ENCODE data around the gene EXT2.

The EXT2 gene

DNA sequence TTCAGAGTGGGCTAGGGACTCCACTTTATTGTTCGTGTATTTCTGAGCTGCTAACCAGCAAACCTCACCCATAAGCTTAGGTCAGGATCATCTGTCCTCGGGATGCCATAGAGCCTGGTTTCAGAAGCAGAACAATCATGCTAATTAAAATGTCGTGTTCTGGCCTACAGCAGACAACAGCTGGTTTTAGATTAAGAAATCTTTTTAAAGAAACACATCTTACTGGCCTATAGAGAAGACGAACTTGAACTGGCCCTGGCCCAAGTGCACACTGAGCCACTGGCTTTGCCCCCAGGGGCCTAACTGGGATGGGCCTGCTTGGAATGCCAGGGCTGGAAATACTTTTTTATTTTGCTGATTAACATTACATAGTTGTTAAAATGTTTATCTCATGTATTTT lies 151.2 kb downstream of the EXT2 start:
- Histone ChIP-seq H3K9me3 (ENCODE audit: control insufficient read depth, low read length) (no peaks in the 10 kb centered on the region), H3K36me3 (ENCODE audit: control insufficient read depth, insufficient read depth, low read length) (no peaks in the 10 kb centered on the region), H3K27me3 (ENCODE audit: control insufficient read depth, insufficient read depth, low read length, poor library complexity, severe bottlenecking) (no peaks in the 10 kb centered on the region), H3K4me1 (ENCODE audit: control insufficient read depth, insufficient read depth, low read length) (peaks cover 40% of the 10 kb centered on the region), H3K27ac (ENCODE audit: insufficient read depth, low read depth, low read length, poor library complexity, severe bottlenecking) (no peak overlapping the region), H3K4me3 (ENCODE audit: insufficient read depth, low read depth, low read length) (no peak overlapping the region)
- WGBS, 2 experiments, result 82 to 93% methylated on average over 4 of the region's 4 CpGs

DNA sequence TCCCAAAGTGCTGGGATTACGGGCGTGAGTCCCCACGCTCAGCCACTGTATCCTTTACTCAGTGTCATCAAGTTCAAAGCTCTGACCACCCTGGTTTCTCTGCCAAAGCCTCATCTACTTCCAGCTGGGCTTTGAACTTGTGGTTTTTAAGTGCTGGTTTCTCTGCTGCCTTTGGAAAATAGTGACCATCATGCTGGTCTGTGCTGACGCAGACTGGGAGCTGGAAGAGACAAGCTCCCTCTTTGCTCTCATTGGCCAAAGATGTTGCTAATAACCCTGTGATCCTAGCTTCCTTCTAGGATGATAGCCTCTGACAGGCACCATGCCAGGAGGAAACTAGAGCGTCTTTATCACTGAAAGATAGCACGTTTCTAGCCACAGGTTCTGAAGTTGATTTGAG lies 152.0 kb downstream of the EXT2 start:
- Histone ChIP-seq H3K36me3 (ENCODE audit: control insufficient read depth, insufficient read depth, low read length) (no peaks in the 10 kb centered on the region), H3K4me1 (ENCODE audit: control insufficient read depth, insufficient read depth, low read length) (peaks cover 32% of the 10 kb centered on the region), H3K27me3 (ENCODE audit: control insufficient read depth, insufficient read depth, low read length, poor library complexity, severe bottlenecking) (no peaks in the 10 kb centered on the region), H3K4me3 (ENCODE audit: insufficient read depth, low read depth, low read length) (no peak overlapping the region), H3K27ac (ENCODE audit: insufficient read depth, low read depth, low read length, poor library complexity, severe bottlenecking) (no peak overlapping the region), H3K9me3 (ENCODE audit: control insufficient read depth, low read length) (peaks cover 3% of the 10 kb centered on the region)
- 79 to 80% methylated on average over 6 of the region's 6 CpGs for WGBS, 2 experiments

DNA sequence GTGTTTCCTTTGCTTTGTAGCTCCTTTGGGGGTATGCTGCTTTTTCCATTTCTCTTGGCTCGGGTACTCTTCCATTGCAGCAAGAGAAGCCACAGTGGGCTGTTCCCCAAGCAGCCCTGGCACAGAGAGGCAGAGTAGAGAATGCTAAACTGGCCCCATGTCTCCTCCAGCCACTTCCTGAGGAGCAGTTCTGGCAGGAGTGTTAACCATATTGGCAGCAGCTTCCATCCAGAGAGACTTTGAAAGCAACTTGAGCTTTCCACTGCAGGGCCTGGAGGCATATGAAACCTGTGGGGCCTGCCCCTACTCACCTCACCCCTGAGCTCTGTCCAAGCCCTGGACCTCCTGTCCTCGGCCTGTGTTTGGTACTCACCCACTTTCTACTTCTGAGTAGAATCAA lies 152.6 kb downstream of the EXT2 start:
- WGBS, 2 experiments, result 90 to 95% methylated on average over 2 of the region's 2 CpGs
- Histone ChIP-seq H3K4me1 (ENCODE audit: control insufficient read depth, insufficient read depth, low read length) (peaks cover 26% of the 10 kb centered on the region), H3K27me3 (ENCODE audit: control insufficient read depth, insufficient read depth, low read length, poor library complexity, severe bottlenecking) (no peaks in the 10 kb centered on the region), H3K27ac (ENCODE audit: insufficient read depth, low read depth, low read length, poor library complexity, severe bottlenecking) (no peak overlapping the region), H3K9me3 (ENCODE audit: control insufficient read depth, low read length) (peaks cover 3% of the 10 kb centered on the region), H3K36me3 (ENCODE audit: control insufficient read depth, insufficient read depth, low read length) (no peaks in the 10 kb centered on the region), H3K4me3 (ENCODE audit: insufficient read depth, low read depth, low read length) (no peak overlapping the region)

DNA sequence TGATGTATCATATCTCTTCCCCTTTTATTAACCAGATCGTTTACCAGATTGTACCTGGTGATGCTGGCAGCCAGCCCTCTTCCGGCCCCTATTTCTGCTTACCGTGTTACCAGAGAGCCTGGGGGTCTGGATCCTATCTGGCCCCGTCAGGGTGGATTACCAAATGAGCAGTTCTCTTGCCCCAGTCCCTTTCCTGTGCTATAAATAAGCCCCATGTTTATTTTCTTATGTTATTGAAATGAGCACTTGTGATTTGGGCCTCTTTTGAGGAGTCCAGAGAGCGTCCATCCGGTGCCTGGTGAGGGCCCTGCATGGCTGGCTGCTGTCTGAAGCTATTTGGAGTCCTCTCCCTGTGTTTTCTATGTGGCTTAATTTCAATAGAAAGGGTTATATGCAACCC lies 154.9 kb downstream of the EXT2 start:
- Histone ChIP-seq H3K27me3 (ENCODE audit: control insufficient read depth, insufficient read depth, low read length, poor library complexity, severe bottlenecking) (no peaks in the 10 kb centered on the region), H3K4me3 (ENCODE audit: insufficient read depth, low read depth, low read length) (no peak overlapping the region), H3K27ac (ENCODE audit: insufficient read depth, low read depth, low read length, poor library complexity, severe bottlenecking) (no peak overlapping the region), H3K36me3 (ENCODE audit: control insufficient read depth, insufficient read depth, low read length) (no peaks in the 10 kb centered on the region), H3K4me1 (ENCODE audit: control insufficient read depth, insufficient read depth, low read length) (peaks cover 8% of the 10 kb centered on the region), H3K9me3 (ENCODE audit: control insufficient read depth, low read length) (peaks cover 3% of the 10 kb centered on the region)
- WGBS, 2 experiments, result 84 to 89% methylated on average over 6 of the region's 6 CpGs

DNA sequence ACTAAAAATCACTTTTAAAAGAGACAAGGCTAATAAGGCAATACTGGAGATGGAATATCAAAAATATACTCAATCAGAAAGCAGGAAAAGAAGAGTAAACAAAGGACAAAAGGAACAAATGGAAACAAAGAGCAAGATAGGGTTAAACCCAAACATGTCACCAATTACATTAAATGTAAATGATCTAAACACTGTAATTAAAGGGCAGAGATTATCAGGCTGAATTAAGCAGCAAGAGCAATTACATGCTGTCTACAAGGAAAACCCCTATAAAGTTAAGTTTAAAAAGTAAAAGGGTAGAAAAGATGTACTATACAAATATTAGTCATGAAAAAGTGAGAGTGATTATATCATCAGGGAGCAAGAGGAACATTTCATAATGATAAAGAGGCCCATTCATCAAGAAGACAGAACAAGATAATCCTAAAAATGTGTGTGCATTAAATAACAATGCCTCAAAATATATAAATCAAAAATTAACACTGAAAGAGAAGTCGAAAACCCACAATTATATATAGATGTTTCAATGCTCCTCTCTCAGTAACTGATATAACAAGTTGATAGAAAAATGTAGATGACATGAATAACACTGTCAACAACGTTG lies 157.6 kb downstream of the EXT2 start:
- Histone ChIP-seq H3K9me3 (ENCODE audit: control insufficient read depth, low read length) (peaks cover 3% of the 10 kb centered on the region), H3K4me1 (ENCODE audit: control insufficient read depth, insufficient read depth, low read length) (no peaks in the 10 kb centered on the region), H3K27ac (ENCODE audit: insufficient read depth, low read depth, low read length, poor library complexity, severe bottlenecking) (no peak overlapping the region), H3K27me3 (ENCODE audit: control insufficient read depth, insufficient read depth, low read length, poor library complexity, severe bottlenecking) (no peaks in the 10 kb centered on the region), H3K4me3 (ENCODE audit: insufficient read depth, low read depth, low read length) (no peak overlapping the region), H3K36me3 (ENCODE audit: control insufficient read depth, insufficient read depth, low read length) (no peaks in the 10 kb centered on the region)
- 86 to 100% methylated on average over 1 to 2 of the region's 2 CpGs for WGBS, 2 experiments

DNA sequence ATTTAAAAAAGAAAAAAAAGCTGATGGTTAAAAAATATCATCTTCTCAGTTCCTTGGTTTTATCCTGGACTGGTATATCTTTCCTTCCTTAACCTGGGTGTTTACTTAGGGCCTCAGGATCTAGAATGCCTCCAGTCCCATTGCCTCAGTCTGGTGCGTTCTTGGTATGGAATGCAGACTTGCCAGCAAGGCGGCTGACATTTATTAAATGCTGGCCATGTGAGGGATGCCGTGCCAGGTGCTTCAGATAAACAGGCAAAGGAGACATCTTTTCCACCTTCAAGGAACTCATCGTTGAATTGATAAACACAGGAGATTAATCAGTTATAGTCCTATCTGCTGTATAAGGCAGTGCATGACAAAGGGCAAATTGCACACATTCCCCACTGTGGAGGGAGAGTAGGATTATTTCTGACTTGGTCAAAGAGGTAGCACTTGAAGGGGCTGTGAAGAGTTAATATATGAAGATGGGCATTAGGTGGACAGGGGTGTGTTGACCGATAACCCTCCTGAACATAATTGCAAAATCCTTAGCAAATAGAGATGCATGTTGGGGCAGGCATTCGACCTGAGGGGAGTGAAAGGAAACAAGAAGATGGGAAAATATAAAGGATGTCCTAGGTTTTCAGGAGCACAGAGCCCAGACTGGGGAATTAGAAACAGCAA lies 160.1 kb downstream of the EXT2 start:
- Histone ChIP-seq H3K27ac (ENCODE audit: insufficient read depth, low read depth, low read length, poor library complexity, severe bottlenecking) (no peak overlapping the region), H3K9me3 (ENCODE audit: control insufficient read depth, low read length) (peaks cover 3% of the 10 kb centered on the region), H3K4me1 (ENCODE audit: control insufficient read depth, insufficient read depth, low read length) (peaks cover 13% of the 10 kb centered on the region), H3K4me3 (ENCODE audit: insufficient read depth, low read depth, low read length) (no peak overlapping the region), H3K36me3 (ENCODE audit: control insufficient read depth, insufficient read depth, low read length) (no peaks in the 10 kb centered on the region), H3K27me3 (ENCODE audit: control insufficient read depth, insufficient read depth, low read length, poor library complexity, severe bottlenecking) (no peaks in the 10 kb centered on the region)
- 95 to 96% methylated on average over 6 of the region's 6 CpGs for WGBS, 2 experiments

DNA sequence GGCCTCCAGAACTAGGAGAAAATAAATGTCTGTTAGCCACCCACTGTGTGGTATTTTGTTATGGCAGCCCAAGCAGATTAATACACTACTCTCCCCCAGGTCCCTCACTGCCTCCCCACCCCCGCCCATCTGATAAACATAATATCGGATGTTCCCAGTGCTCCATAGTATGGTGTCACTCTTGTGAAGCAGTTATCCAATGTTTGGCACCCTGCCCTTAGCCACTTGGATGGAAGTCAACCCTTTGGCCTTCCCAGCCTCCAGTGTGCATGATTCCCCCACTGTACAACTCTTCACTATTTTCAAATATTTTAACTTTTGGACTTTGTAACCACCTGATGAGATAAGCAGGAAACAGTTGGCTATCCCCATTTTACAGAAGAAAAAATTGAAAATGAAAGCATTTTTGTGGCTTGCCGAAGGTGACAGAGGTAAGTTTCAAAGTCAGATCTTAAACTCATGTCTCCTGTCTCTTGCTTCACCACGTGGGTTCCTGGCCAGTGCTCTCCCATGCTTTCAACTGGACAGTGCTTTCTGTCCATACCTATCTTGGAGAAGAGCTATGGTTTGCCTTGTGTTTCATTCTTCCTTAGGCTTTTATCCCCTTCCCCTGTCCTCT lies 161.3 kb downstream of the EXT2 start:
- no peaks in the 10 kb centered on the region for H3K36me3 ChIP-seq (ENCODE audit: control insufficient read depth, insufficient read depth, low read length)

DNA sequence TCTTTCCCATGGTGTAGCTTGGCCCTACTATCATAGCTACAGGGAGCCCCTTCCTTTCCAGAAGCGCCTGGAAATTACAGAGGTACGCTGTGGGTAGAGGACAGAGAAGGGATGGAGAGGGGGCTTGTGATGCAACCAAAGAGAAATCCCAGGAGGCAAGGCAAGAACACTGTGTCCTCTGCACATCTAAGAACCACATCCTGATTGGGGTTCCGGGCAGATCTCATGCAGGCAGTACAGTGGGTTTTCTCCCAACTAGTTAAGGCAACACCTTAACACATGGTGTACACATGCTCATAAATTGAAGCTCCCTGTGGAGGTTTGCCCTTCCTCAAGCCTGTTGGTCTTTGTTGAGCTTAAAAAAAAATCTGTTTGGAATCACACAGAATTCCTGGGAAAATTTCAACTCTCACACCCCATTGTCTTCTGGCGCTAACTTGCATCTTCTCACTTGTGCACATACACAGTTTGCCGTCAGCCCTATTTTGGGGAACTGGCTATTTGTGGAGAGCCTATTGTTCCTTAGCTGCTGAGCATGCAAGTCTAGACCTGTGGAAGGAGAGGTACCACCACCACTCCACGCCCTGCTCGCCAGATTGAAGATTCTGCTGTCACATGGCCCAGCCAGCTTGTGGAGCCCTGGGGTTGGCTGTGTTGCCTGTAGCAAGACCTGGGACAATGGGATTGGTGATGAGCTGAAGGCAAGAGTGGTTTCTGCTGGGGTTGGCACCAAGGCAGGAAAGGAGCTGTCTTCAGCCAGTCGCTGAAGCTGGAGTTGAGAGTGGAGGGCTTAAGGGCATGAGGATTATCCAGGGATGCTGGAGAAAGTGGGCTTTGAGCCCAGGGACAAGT lies 162.1 kb downstream of the EXT2 start:
- WGBS, 2 experiments, result 98% methylated on average over 8 of the region's 8 CpGs
- no peaks in the 10 kb centered on the region for H3K36me3 ChIP-seq (ENCODE audit: control insufficient read depth, insufficient read depth, low read length)

More for the DNA sequence above, 161.3 kb downstream of the EXT2 start:
- Histone ChIP-seq H3K27ac (ENCODE audit: insufficient read depth, low read depth, low read length, poor library complexity, severe bottlenecking) (no peak overlapping the region), H3K9me3 (ENCODE audit: control insufficient read depth, low read length) (peaks cover 3% of the 10 kb centered on the region), H3K27me3 (ENCODE audit: control insufficient read depth, insufficient read depth, low read length, poor library complexity, severe bottlenecking) (no peaks in the 10 kb centered on the region), H3K4me3 (ENCODE audit: insufficient read depth, low read depth, low read length) (no peak overlapping the region), H3K4me1 (ENCODE audit: control insufficient read depth, insufficient read depth, low read length) (peaks cover 15% of the 10 kb centered on the region)
- 94 to 96% methylated on average over 4 of the region's 4 CpGs for WGBS, 2 experiments

DNA sequence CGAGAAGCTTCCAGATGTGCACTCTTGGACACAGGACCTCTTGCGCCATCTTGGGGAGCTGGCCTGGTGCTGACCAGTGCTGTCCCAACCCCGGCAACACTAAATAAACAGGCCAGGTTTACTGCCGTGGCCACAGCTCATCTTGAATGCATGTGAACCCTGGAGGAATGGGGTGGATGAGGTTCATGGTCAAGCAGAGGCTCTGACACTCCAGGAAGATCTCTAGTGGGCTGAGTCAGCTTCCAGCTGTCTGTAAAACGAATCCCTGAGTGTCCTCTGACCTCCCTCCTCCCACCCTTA lies 162.7 kb downstream of the EXT2 start:
- no peaks in the 10 kb centered on the region for H3K9me3 ChIP-seq (ENCODE audit: control insufficient read depth, low read length)
- 88 to 92% methylated on average over 5 of the region's 5 CpGs for WGBS, 2 experiments
- H3K4me3 ChIP-seq (ENCODE audit: insufficient read depth, low read depth, low read length), result no peak overlapping the region
- no peaks in the 10 kb centered on the region for H3K27me3 ChIP-seq (ENCODE audit: control insufficient read depth, insufficient read depth, low read length, poor library complexity, severe bottlenecking)
- H3K36me3 ChIP-seq (ENCODE audit: control insufficient read depth, insufficient read depth, low read length), result no peaks in the 10 kb centered on the region
- H3K4me1 ChIP-seq (ENCODE audit: control insufficient read depth, insufficient read depth, low read length), result peaks cover 15% of the 10 kb centered on the region
- H3K27ac ChIP-seq (ENCODE audit: insufficient read depth, low read depth, low read length, poor library complexity, severe bottlenecking), result no peak overlapping the region

More for the DNA sequence above, 162.1 kb downstream of the EXT2 start:
- H3K9me3 ChIP-seq (ENCODE audit: control insufficient read depth, low read length), result no peaks in the 10 kb centered on the region
- H3K4me1 ChIP-seq (ENCODE audit: control insufficient read depth, insufficient read depth, low read length), result peaks cover 15% of the 10 kb centered on the region
- H3K27ac ChIP-seq (ENCODE audit: insufficient read depth, low read depth, low read length, poor library complexity, severe bottlenecking), result no peak overlapping the region
- no peaks in the 10 kb centered on the region for H3K27me3 ChIP-seq (ENCODE audit: control insufficient read depth, insufficient read depth, low read length, poor library complexity, severe bottlenecking)
- H3K4me3 ChIP-seq (ENCODE audit: insufficient read depth, low read depth, low read length), result no peak overlapping the region

DNA sequence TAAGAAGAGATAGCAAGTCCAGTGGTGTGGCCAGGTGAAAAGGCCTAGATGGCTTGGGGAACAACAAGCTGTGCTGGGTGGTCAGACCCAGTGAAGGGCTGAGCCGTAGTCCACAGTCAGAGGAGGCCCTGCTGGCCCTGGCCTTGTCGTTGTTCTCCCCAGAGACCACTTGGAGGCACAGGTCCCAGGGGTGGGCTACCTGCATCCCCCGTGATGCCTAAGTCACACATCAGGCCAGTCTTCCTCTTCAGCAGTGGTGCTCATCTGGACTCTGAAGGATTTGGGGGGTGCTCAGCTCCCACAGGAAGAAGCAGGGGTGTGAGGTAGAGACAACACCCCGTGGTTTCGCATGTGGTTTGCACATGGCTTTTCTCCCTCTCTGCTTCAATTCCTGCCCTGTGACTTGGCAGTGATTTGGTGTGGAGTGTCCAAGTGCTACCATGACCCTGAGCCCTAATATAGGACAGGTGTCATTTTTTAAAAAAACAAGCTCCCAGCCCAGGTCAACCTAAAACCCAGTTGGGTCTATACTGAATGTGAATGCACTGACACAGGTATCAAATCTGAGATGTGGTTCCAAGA lies 163.5 kb downstream of the EXT2 start:
- no peaks in the 10 kb centered on the region for H3K9me3 ChIP-seq (ENCODE audit: control insufficient read depth, low read length)
- no peaks in the 10 kb centered on the region for H3K27me3 ChIP-seq (ENCODE audit: control insufficient read depth, insufficient read depth, low read length, poor library complexity, severe bottlenecking)
- no peaks in the 10 kb centered on the region for H3K36me3 ChIP-seq (ENCODE audit: control insufficient read depth, insufficient read depth, low read length)
- WGBS, 2 experiments, result 97 to 98% methylated on average over 5 of the region's 5 CpGs
- H3K27ac ChIP-seq (ENCODE audit: insufficient read depth, low read depth, low read length, poor library complexity, severe bottlenecking), result no peak overlapping the region
- H3K4me3 ChIP-seq (ENCODE audit: insufficient read depth, low read depth, low read length), result no peak overlapping the region
- H3K4me1 ChIP-seq (ENCODE audit: control insufficient read depth, insufficient read depth, low read length), result peaks cover 22% of the 10 kb centered on the region

All from ectodermal cell (in vitro differentiated cells).